GM10248 (cell line): ENCODE results near the gene ABCG2.

Source experiments
- CTCF ChIA-PET: fragments of 300-600 bp; sonication (Branson Sonifier 250); formaldehyde crosslinking; extraction: SDS; loops from one replicate; lab custom pipeline; 2021; ENCODE audit warnings: antibody characterized with exemption; lab: Yijun Ruan, JAX
- POLR2A ChIA-PET: fragments of 350-650 bp; sonication (Branson Sonifier 250); formaldehyde crosslinking; extraction: SDS; loops from one replicate; lab custom pipeline; 2020; ENCODE audit warnings: antibody characterized with exemption; lab: Yijun Ruan, JAX
- DNase-seq: peaks from one replicate; pipeline ENCODE4 v3.0.0; 2012; ENCODE audit errors: extremely low spot score
- CTCF ChIP-seq: IDR thresholded peaks from 2 replicates; pipeline ENCODE4 v1.5.1; 2012; ENCODE audit warnings: mild to moderate bottlenecking, low read depth; ENCODE audit errors: extremely low read depth, missing control alignments, control extremely low read depth

The ABCG2 gene

DNA sequence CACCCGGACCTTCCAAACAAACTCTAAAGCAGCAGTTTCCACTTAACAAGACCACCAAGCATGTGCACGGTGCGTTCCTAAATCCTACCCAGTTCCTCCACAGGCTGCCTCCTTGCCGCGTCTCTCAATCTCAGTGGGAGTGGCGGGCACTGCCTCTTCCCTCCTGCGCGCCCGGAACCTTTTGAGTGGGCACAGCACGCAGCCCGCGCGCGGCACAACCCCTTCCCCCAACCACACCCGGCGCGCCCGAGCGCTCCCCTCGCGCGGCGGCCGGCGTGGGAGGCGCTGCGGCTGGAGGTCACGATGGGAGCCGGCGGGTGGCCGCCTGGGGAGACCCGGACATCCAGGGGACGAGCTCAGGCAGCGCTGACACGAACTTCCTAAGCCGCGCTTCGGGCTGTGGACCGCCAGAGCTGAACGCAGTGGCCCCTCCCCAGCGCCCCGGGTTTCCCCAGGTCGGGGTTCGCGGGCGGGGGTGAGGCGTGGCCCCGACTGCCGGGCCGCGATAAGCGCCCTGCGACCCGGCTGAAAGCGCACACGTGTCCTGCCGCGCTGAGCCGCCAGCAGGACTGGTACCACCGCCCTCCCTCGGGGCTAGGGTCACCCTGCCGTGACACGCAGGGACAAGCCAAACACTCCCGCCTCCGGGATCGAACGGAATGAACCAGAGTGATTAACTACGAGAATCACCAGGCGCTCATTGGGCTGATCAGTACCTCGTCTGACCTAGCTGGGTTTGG is at the start of gene ABCG2:
ABCG2 (minus strand) TSS at position 151 of the 740 bp plus-strand sequence. CDS start 18,644 bp downstream, outside the sequence.
- DNase-seq = peak; percentile 38
- CTCF ChIA-PET = no interaction called here
- POLR2A ChIA-PET = no interaction called here
- no peak for TF ChIP-seq CTCF

DNA sequence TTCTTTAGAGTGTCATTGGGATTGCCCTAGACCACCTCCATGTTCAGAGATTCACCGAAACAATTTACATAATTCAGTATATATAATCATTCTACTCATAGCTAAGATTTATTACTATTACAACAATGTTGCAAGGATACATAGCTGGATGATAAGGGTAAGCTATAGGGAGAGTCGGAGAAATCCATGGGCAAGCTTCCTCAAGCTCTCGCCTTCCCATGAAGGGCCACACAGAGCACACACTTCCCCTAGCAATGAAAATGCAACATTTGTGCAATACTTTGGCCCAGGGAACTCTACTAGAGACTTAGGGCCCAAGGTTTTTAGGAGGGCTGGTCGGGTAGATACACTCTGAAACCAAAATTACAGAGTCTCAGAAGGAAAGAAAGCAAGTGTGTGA is 49.7 kb upstream of the ABCG2 start:
- TF ChIP-seq CTCF = no peak
- POLR2A ChIA-PET = no interaction called here
- CTCF ChIA-PET = interaction anchor here (1.3 to 13.8 kb wide), 7 partner anchors 10 to 358 kb away, joined by 3 to 115 read pairs (median 16); no protein-coding TSS in a partner anchor
- no peak for DNase-seq

DNA sequence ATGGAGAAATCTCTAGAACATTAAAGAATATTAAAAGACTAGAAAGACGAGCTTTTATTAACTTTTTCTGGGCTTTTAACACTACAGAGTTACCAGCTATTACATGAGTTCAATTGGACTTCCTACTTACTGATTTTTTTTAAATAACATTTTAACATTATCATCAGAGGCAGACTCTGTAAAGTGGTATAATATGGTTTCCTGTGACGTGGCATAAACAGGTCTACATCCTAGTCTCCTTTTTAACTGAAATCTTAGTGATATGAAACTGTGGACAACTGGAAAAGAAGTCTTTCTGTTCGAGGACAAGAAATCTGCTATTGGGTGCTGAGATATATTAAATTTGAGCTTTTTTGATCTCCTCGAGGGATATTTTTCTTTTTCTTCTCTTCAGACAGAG is 48.7 kb upstream of the ABCG2 start:
- ChIA-PET POLR2A (no interaction called here), CTCF (interaction anchor here (1.0 to 13.8 kb wide), 7 partner anchors 11 to 357 kb away, joined by 3 to 115 read pairs (median 16); no protein-coding TSS in a partner anchor)
- DNase-seq = no peak
- TF ChIP-seq CTCF = no peak

GRCh38 chr4:88204882-88205281 is 46.4 kb upstream of the ABCG2 start:
- TF ChIP-seq CTCF = no peak
- DNase-seq = no peak
- ChIA-PET POLR2A (no interaction called here), CTCF (no interaction called here)

GRCh38 chr4:88202443-88202842 is 44.0 kb upstream of the ABCG2 start:
- ChIA-PET CTCF (interaction anchor here (1.3 kb wide), 1 partner anchor 9 kb away, joined by 7 read pairs; no protein-coding TSS in a partner anchor), POLR2A (no interaction called here)

GRCh38 chr4:88200186-88200585 is 41.7 kb upstream of the ABCG2 start:
- ChIA-PET CTCF (interaction anchor here (1.3 kb wide), 1 partner anchor 143 kb away, joined by 3 read pairs; no protein-coding TSS in a partner anchor), POLR2A (no interaction called here)

More at GRCh38 chr4:88202443-88202842, 44.0 kb upstream of the ABCG2 start:
- TF ChIP-seq CTCF = no peak
- DNase-seq = no peak

More at GRCh38 chr4:88200186-88200585, 41.7 kb upstream of the ABCG2 start:
- TF ChIP-seq CTCF = no peak
- DNase-seq = no peak
